GM23248 (cell line): ENCODE data around the gene SPPL3.

Experiments used
- EZH2 ChIP-seq: fragments of 200-600 bp; sonication (generic); IDR thresholded peaks from 2 replicates; pipeline ENCODE4 v1.6.1; 2018; ENCODE audit warnings: antibody characterized with exemption, mild to moderate bottlenecking; ENCODE audit not compliant: insufficient read depth, poor library complexity, severe bottlenecking
- EZH2phosphoT487 ChIP-seq: fragments of 200-600 bp; sonication (generic); IDR thresholded peaks from 2 replicates; pipeline ENCODE4 v1.6.1; 2018; ENCODE audit warnings: antibody characterized with exemption, moderate library complexity, mild to moderate bottlenecking, low read depth; ENCODE audit not compliant: insufficient read depth

GRCh38 chr12:120760349-120761254 is 143.6 kb downstream of the SPPL3 start:
- no peak for TF ChIP-seq EZH2
- TF ChIP-seq EZH2phosphoT487: no peak
